ENCODE results near the gene PUM1.

DNA sequence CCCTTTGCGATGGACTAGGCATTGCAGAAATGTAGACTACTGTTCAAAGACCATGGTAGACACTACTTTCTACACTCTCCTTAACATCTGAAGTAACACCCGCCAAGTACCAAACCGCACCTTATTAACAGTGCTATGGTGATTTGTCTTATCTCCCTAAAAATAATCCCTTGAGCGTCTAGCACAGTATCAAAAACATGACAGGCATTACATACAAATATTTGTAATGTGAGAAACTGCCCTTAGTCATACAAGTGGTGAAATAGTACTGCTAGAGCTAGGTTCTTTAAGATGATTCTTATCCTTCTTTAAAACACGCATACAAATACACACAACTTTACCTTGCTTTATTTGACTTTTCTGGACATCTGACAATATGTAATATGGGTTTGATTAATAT is 27.2 kb downstream of the PUM1 start:
- TF ChIP-seq, protein P1, sequence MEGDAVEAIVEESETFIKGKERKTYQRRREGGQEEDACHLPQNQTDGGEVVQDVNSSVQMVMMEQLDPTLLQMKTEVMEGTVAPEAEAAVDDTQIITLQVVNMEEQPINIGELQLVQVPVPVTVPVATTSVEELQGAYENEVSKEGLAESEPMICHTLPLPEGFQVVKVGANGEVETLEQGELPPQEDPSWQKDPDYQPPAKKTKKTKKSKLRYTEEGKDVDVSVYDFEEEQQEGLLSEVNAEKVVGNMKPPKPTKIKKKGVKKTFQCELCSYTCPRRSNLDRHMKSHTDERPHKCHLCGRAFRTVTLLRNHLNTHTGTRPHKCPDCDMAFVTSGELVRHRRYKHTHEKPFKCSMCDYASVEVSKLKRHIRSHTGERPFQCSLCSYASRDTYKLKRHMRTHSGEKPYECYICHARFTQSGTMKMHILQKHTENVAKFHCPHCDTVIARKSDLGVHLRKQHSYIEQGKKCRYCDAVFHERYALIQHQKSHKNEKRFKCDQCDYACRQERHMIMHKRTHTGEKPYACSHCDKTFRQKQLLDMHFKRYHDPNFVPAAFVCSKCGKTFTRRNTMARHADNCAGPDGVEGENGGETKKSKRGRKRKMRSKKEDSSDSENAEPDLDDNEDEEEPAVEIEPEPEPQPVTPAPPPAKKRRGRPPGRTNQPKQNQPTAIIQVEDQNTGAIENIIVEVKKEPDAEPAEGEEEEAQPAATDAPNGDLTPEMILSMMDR (IDR thresholded peaks at IDR 0.05) = no peak
- TF ChIP-seq POLR2A (IDR thresholded peaks at IDR 0.05) = no peak

Measured in vagina (tissue), 2 donors.